Activated T-cell treated with anti-CD3 and anti-CD28 coated beads, Interleukin-2, amount 50 U/mL, for 72 hours (primary cell): ENCODE data around the gene DENND6A. TPM values are rescaled to one million over a fixed set of nuclear protein-coding genes. Genes with fewer than 3 reads are reported as not detected.

Experiments used
- ATAC-seq, 2 donors: fragments of 150-1000 bp; cut with Tn5 transposase; replicated peaks in 1 of 2; 2 replicates each; pipeline ENCODE4 v1.10.0; 2021; ENCODE audit warnings: moderate library complexity in 2 of 2, mild to moderate bottlenecking in 1 of 2
- DNase-seq, 2 donors: peaks; one replicate each; pipeline ENCODE4 v3.0.0; 2021 to 2022; ENCODE audit warnings: mixed read lengths in 1 of 2
- H3K27ac Mint-ChIP-seq: one replicate; pipeline ENCODE4 v1.8.0; 2022; ENCODE audit warnings: mild to moderate bottlenecking, moderate library complexity, mixed read lengths
- H3K27me3 Mint-ChIP-seq: one replicate; pipeline ENCODE4 v1.8.0; 2022; ENCODE audit warnings: low read depth, mixed read lengths
- H3K36me3 Mint-ChIP-seq, 2 donors: one replicate each; pipeline ENCODE4 v1.8.0; 2022; ENCODE audit warnings: mixed read lengths in 2 of 2, mild to moderate bottlenecking in 1 of 2; ENCODE audit not compliant: insufficient read depth in 2 of 2
- H3K4me1 Mint-ChIP-seq: one replicate; pipeline ENCODE4 v1.8.0; 2022; ENCODE audit warnings: low read depth, mixed read lengths
- H3K4me3 Mint-ChIP-seq, 2 donors: one replicate each; pipeline ENCODE4 v1.8.0; 2022; ENCODE audit warnings: mild to moderate bottlenecking in 2 of 2, mixed read lengths in 2 of 2, moderate library complexity in 2 of 2
- H3K9me3 Mint-ChIP-seq, 2 donors: one replicate each; pipeline ENCODE4 v1.8.0; 2022; ENCODE audit warnings: mixed read lengths in 2 of 2
- total RNA-seq, 2 donors: library from RNA; stranded (reverse); gene quantifications; one replicate each; pipeline ENCODE4 v1.2.3, GENCODE V29; 2022

DENND6A gene
- total RNA-seq, 2 donors from 2014 or later = 19.1 to 22.5 TPM

DNA sequence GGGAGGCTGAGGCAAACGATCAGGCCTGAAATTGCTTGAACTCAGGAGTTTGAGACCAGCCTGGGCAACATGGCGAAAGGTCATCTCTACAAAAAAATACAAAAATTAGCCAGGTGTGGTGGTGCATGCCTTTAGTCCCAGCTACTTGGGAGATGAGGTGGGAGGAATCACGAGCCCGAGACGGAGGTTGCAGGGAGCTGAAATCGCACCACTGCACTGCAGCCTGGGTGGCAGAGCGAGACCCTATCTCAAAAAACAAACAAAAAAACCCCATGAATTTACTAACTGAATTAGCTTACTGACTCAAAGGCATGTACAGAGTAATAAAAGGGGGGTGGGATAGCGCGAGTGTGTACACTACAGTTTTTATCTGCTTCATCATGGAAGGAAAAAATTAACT lies 115.1 kb downstream of the DENND6A start:
- peaks cover 25% of the 10 kb centered on the region for H3K4me1 Mint-ChIP-seq
- no peaks in the 10 kb centered on the region for H3K27me3 Mint-ChIP-seq
- DNase-seq (no peak), ATAC-seq (no peak)
- H3K4me3 Mint-ChIP-seq = no peak overlapping the region
- H3K9me3 Mint-ChIP-seq = no peaks in the 10 kb centered on the region
- H3K27ac Mint-ChIP-seq = peak overlapping the region; percentile 93
- H3K36me3 Mint-ChIP-seq = peaks cover 1 to 28% of the 10 kb centered on the region in 2 donors

DNA sequence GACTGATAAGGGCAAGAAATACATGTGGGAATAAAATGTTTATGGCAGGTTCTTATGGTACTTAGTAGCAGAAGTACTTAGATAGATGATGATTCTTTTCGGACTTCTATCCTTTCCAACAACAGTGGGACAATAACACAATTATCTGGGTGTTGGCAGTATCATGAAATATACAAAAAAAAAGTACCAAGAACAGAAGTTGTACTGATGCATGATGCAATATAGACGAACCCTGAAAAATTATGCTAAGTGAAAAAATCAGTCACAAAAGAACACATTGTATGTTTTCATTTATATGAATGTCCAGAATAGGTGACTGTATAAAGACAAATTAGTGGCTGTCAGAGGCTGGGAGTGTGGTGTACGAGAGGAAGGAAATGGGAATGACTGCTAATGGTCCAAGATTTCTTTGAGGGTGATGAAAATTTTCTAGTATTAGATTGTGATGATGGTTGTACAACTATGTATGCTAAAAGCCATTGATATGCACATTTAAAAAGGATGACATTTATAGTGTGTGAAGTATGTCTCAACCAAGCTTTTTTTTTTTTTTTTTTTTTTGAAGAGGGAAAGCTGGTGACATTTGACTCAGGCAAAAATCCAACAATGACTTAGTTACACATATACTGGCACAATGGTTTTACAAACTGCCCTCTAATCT lies 116.8 kb downstream of the DENND6A start:
- ATAC-seq = no peak
- Mint-ChIP-seq H3K4me1 (peaks cover 25% of the 10 kb centered on the region), H3K9me3 (no peaks in the 10 kb centered on the region), H3K36me3 (peaks cover 3 to 30% of the 10 kb centered on the region in 2 donors), H3K27me3 (no peaks in the 10 kb centered on the region), H3K4me3 (no peak overlapping the region), H3K27ac (peak overlapping the region; percentile 78)
- no peak for DNase-seq

Other genes starting within 250 kb of the DENND6A start
- gene DNAH12, start 148.7 kb downstream of the DENND6A start, total RNA-seq = under 1 TPM; 0.21 to 0.26 TPM
- 10 to 100 TPM; 19.6 to 20.8 TPM for gene PDE12, start 136.8 kb downstream of the DENND6A start, total RNA-seq
- gene ARF4, start 95.7 kb downstream of the DENND6A start, total RNA-seq = 10 to 100 TPM; 67.2 to 76.3 TPM
- gene SLMAP, start 63.2 kb upstream of the DENND6A start, total RNA-seq = 10 to 100 TPM; 36.5 to 42.9 TPM